Measurements from ENCODE around the gene GCA.

GCA gene, protein sequence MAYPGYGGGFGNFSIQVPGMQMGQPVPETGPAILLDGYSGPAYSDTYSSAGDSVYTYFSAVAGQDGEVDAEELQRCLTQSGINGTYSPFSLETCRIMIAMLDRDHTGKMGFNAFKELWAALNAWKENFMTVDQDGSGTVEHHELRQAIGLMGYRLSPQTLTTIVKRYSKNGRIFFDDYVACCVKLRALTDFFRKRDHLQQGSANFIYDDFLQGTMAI

DNA sequence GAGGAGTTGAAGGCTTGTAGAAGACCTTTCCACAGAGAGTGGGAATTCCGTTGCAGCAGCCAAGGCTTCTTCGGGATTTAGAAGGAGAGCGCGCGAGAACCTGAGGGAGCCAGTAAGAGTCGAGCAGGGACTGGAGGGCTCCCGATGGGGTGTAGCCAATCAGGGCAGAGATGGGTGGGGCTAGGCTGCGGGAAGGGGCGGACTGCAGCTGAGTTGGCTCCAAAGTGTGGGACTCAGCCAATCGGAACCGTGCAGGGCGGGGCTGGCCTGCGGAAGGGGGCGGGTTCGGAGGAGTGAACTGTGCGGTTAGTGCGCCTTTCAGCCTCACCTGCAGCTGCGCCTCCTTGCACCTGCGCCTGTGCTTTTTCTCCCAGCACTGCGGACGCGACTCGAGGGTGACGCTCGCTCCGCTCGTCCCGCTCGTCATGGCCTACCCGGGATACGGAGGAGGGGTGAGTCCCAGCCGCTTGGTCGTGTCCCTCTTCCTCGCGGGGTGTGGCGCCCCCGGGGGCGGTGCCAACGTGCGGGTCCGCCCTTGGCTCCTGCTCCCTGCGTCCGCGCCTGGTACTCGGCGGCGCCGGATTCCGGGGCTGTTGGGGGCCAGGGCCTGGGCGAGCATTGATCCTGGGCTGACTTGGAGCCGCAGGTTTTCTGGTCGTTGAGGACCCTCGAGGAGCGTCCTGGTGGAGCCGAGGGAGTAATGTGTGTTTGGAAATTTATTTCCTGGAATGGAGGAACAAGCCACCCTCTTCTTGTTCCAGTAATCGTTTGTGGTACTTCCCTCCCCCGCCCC is at the start of gene GCA:
Gene GCA (plus strand): TSS at position 309 of the 793 bp plus-strand sequence. CDS start 117 bp downstream, at position 426.
- peak; percentile 90 for FAIRE-seq

DNA sequence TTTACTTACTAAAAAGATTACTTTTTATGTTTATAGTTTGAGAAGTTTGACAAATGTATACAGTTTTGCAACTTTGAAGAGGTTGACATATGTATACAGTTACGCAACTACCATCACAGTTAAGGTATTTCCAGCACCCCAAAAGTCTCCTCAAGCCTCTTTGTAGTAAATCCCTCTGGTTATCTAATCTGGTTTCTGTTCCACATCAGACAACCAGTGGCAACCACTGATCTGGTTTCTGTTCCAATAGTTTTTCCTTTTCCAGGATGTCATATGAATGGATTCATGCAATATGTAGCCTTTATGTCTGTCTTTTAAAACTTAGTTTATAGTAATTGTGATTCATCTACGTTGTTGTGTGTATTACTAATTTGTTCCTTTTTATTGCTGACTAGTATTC is 48.9 kb upstream of the GCA start:
- FAIRE-seq = no peak

DNA sequence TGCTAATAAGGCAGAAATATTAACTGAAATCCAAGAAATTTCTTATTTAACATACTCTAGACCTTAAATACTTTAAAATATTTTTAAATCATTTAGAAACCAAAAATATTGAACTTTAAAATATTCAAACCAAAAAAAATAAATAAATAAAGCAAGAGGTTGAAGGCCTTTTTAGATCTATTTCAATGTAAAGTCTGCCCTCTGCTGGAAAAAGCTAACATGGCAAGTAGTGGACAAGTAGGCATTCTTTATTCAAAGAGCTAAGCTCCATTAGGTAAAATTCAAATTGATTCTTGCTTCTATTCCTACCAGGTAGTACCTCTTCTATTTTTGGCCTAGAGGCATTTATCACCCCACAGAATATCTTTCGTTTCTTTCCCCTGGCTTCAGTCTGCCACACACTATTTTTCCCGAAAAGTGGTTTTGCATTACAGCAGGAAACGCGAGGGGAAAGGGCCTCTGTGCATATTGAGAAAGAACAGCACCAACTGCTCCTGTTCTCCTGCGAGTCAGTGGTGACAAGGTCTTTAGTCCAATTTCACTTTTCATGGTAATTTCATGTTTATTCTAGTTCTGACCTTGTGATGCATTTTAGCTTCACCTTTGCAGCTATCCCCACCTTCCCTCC is 45.9 kb upstream of the GCA start:
- FAIRE-seq = peak; percentile 99

DNA sequence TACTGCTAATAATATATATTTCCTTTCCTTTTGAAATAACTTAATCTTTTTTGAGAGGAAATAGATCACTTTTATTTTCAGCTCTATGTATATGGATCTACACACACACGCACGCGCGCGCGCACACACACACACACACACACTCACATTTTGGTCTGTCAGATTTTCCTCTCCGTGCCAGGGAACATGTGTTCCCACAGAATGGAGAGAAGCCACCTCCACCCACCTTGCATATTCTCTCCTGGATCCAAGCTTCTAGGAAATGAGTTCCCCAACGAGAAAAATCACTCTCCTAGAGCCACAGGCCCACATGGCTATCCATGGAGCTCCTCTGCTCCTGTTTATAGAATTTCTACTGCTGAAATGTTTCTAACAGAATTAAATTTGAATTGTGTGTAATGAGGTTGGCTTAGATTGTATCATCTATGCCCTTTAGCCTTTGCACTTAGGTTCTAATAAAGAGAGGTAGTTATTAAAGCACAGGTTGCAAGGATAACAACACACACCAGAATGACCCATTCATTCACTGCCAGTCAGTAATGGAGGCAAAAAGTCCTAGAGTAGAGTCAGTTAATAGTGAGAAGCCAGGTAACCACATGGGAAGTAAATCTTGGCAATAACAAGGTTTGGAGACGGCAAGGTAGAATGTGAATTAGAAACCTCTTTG is 45.1 kb upstream of the GCA start:
- FAIRE-seq = no peak

DNA sequence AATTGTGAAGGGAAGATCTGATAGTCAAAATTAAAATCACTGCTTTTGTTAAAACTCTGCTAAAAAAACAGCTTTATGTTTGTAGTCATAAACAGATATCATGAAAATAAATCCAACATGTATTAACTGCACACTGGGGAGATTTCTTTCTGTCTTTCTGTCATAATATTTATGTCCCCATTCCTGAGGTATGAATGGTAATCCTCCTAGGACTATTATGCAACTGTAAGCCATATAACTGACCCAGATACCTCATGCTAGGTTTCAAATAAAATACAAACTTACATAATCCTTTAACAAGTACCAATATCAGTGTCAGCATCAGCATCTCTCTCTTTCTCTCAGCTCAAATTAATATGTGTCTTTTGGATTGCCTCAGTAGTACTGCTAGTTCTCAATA is 43.7 kb upstream of the GCA start:
- FAIRE-seq = no peak

DNA sequence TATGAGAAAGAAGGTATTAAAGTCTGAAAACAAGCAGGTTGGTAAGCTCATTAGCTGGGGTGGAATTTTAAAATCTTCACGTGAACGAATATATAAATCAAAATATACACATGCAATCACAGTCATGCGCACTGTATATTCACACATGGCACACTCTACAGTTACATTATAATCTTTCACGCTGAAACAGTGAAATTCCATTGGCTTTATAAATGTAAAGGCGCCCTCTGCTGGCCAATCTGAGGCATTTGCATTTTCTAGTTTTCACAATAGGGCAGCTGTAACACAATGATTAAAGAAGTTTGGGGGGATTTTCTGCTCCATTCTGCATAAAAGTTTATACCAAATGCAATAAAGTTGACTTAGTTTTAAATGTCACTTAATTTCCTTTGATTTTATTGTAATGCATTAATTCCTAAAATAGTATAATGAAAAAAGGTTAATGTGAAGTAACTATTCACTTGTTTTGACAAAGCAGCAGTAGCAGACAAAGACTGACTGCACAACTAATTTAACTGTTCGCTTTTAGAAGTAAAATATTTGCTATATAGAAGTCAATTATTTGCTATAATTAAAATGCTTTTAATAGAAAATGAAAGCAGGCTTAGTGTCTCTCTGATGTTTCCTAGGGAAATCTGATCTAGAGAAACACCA is 42.7 kb upstream of the GCA start:
- peak; percentile 96 for FAIRE-seq

DNA sequence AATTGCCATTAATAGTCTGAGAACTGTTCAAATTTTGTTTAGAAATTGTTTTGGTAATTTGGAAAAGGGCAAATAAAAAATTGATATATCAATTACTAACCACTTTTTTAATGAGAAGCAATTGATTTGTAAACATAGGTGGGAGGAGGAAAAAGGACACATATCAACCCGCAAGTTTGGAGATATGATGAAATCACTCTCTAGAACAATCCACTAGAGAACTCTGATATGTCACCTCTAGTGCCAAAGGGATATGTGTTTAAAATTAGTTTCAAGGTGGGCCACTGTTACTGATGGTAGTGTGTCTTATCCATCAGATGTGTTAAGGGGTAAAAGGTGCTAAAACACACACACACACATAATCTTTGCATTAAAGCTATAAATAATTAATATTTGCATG is 42.1 kb upstream of the GCA start:
- no peak for FAIRE-seq

DNA sequence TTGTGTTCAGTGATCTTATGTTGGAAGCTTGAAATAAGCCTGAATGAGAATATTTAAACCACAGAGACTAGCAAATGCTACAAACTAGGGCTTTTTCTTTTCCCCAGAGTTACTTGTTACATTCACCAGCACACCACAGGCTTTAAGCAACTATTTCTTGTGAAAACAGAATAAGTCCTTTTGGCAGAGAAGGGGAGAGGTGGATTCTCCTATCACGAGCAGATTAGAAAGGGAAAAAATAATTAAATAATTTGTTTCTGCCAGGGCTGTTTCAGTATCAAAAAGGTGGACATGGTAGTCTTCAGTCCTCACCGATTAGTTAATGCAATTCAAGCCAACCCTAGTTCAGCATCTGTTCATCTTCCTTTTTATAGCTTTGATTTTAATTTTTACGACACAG is 38.0 kb upstream of the GCA start:
- FAIRE-seq = peak; percentile 36

DNA sequence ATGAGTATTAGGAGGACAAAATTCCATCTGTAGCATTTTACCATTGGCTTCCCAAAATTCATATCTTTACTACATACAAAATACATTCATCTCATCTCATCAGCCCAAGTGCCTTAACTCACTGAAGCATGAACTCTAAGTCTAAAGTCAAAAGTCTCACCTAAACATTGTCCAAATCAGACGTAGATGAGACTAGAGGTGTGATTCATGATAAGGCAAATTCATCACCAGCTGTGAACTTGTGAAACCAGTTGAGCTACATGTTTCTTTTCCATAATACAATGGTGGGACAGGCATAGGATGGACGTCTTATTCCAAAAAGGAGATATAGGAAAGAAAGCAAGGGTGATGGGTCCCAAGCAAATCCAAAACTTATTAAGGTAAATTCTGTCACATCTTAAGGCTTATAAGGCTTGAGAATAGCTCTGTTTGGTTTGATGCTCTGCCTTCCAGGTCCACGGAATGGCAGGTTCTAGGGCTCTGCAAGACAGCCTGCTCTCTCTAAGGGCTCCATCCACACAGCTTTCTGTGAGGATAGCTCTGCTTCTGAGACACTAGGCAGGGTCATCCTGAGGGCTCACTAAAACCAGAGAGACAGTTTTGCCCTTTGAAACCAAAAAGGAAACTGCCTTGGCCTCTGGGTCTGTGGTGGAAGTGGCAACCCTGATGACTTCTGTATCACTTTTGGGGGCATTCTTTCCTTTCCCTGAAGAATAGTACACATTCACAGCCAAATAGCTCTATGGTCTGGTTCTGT is 35.0 kb upstream of the GCA start:
- FAIRE-seq = no peak

DNA sequence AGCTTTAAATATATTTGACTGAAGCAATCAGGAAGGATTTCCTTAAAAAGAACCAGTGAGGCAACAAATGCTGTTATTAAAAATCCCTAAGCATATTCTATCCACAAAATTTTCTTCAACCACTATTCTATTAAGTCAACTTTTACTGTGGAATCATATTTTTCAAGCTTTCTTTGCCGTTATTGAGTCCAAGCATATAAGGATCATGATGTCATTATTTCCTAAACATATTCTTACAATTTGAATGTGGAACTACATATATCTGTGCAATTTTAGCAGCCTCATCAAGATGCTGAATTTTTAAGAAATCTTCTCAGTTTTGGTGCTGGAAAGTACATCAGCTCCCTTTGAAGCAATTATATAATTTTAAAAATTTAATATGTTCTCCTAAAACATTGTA is 31.1 kb upstream of the GCA start:
- FAIRE-seq = no peak

DNA sequence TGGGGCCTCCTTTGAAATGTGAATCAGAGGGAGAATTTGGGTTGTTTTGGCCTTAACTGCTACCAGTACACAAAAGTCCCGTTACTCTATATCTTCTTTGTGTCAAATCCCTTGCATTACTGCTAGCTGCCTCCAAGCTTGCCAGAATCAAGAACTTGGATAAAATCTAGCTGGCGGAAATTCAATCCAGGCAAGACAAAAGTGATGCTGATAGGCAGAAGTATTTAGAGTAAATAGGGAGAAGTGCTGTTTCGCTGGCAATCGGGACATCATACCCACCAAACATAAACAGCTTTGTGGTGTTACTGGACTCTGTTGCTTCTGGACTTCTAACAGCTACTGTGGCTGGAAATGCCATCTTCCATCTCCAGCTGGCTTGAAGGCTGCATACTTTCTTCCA is 28.0 kb upstream of the GCA start:
- FAIRE-seq = no peak

DNA sequence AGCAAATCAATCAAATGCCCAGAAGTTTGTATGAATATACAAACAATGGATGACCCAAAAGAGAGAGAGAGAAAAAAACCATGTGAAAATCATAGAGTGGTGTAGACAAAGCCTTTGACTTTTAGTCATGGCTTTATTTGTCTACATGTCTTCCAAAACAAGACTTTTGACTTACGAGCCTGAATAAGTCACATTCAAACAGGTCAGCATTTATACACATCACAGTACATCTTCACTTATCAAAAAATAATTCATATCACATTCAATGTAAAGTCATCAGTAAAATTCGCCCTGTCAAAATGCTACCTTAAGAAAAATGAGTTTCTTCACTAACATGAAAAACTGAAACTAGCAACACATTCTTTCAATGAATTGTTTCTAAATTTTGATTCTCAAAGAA is 27.3 kb upstream of the GCA start:
- no peak for FAIRE-seq

DNA sequence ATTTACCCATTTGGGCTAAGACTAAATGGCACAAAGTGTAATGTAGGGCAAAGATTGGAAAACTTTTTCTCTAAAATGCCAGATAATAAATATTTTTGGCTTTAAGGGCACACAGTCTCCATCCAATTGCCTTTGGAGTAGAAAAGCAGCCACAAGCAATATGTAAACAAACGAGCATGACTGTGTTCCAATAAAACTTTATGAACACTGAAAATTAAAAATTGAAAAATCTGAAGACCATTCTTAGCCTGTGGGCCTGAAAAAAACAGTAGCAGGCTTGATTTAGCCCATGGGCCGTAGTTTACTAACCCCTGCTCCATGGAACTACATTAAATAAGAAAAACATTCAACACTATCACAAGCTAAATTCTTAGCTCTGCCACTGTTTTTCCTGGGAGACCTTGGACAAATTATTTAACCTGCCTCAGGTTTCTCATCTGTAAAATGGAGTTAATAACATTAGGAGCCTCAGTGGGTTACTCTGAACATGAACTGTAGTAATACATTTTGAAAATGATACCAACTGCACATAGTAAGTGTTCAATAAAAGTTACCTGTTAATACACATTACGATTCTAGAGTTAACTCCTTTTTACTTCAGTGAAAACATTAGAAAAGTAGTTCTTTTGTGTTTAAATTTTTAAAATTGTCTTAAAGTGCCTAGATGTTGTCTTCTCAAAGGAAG is 26.7 kb upstream of the GCA start:
- FAIRE-seq = no peak

DNA sequence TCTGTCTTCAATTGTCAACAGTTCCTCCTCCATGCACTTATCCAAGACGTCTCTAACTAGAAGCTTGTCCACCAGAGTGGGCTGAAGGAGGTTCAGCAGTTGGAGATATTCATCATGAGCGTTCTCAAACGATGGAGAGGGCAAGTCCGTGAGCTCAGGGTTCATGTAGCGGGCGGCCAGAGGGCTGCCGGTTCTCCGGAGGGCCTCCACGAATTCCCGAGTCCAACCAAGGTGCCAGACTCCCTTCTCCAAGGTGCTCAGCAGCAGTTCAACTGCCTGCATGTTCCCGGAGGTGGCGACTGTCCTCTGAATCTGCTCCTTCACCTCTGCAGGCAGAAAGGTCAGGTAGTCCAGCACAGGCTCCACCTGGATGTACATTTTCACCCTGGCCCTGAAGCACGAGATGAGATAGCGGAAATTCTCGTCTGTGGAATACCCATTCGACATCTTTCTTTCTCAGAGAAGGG is 26.0 kb upstream of the GCA start:
- no peak for FAIRE-seq

DNA sequence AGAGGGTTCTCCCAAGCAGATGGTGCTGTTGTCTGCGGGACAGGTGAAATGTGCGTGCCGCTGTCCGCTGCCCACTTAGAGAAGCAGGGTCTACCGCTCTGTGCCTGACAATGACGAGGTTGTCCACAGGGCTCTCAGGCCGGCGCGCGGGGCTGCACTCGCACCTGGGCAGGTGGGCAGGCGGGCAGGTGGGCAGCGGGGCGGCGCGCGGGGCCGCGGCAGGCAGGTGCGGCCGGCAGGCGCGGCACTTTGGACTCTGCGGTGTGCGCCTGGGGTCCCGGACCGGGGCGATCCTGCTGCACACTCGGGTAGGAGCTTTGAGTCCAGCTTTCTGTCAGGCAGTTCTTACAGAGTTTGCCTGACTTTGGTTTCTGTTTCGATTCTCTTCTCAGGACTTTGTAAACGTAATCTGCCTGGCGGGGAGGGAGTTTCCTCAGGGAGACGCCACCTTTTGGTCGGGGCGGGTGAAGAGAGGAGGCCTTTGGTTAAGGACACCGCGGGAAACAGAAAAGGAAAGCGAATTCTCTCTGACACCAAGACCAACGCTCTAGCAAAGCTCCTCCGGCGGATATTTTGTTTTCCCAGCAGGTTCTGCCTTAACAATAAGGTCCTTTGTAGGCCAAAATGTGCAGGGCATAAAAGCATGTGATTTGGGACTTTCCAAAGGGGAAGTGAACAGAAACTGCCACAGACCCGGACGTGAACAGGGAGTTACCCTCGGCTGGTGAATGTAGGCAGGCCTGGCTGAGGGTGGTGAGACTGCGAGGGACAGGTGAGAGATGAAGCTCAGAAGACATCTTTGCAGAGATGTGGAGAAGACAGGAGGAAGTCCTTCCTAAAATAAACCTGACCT is 25.4 kb upstream of the GCA start, which contains the start of gene IFIH1:
Gene IFIH1 (minus strand): TSS at position 357 of the 853 bp plus-strand sequence. CDS start 377 bp downstream, outside the sequence.
- peak; percentile 34 for FAIRE-seq

DNA sequence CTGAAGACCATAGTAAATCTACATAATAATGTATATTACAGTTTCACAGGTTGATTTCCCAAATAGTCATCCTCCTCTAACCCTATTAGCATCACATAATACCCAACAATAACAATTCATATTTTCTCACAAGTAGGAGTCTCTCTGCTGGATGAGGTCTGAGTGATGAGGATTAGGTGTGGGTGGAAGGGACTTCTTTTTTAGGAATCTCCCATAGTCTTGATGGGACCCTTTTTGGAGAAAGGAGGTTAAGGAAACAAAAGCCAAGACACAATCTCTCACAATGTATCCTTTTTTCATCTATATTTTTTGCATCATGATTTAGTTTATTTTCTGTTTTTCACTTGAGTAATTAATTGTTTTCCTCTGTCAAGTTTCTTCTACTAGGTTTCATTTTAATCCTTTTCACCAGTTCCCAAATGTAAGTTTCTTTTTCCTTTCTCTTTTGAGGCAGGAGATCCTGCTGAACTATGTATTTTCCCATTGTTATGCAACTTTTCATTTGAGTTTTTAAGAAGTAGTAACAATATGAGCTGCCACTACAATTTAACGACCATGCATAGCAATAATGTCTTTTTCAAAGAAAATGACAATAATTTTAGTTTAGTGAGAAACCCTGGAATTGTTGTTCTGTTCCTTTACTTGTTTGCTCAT is 22.9 kb upstream of the GCA start:
- FAIRE-seq = no peak

DNA sequence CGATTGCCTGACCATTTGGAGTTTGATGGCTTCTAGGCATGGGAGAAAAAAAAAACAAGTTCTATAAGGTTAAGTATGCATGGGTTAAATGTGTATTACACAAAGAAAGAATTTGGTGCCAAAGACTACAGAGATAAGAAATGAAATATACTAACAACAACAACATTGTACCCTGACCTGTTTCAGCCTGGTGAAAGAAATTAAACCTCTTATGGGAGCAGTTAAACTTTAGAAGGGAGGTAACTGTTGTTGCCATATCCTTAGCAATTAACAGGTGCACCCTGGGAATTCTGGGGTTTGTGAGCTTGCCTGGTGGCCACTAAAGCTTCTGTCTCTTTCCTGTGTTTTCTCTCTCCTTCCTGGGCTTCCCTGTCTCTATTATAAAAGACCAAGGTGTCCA is 19.0 kb upstream of the GCA start:
- no peak for FAIRE-seq

DNA sequence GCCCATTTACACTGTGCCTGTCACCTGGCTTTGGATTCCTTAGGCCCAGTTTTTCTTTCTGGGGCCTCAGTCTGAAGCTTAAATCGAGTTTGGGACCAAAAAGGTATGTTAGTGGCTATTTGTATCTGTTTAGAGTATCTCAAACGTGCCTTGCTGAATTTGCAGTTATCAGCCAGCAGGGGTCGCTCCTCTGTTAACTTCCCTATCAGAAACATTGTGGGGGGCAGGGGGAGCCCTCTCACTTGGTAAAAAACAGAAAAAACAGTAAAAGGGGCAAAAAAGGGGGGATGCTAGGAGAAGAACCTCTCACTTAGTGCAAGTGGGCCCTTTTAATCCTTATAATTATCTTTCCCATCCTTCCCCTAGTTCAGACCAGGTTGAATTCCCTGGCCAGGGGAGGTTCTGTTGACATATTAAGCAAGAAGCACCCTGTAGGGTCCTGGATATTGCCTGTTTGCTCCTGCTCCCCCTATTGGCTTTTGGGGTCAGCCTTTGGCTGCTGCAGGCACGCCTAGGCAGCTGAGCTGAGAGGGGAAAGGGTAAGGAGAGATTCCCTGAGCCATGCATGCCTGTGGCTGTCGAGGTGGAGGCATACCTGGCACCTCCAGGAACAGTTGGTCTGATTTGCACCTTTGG is 16.7 kb upstream of the GCA start:
- no peak for FAIRE-seq

DNA sequence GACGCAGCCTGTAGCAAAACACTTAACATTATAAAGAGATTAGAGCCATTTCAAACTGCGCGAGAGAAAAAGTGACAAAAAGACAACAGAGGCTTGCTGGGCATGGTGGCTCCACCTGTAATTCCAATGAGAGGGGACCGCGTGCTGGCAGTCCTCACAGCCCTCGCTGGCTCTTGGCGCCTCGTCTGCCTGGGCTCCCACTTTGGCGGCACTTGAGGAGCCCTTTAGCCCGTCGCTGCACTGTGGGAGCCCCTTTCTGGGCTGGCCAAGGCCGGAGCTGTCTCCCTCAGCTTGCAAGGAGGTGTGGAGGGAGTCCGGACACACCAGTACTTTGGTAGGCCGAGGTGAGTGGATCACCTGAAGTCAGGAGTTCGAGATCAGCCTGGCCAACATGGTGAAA is 16.1 kb upstream of the GCA start:
- no peak for FAIRE-seq

All from TTC549 (cell line).